ENCODE measurements around the gene SRRM2.

The SRRM2 gene

DNA sequence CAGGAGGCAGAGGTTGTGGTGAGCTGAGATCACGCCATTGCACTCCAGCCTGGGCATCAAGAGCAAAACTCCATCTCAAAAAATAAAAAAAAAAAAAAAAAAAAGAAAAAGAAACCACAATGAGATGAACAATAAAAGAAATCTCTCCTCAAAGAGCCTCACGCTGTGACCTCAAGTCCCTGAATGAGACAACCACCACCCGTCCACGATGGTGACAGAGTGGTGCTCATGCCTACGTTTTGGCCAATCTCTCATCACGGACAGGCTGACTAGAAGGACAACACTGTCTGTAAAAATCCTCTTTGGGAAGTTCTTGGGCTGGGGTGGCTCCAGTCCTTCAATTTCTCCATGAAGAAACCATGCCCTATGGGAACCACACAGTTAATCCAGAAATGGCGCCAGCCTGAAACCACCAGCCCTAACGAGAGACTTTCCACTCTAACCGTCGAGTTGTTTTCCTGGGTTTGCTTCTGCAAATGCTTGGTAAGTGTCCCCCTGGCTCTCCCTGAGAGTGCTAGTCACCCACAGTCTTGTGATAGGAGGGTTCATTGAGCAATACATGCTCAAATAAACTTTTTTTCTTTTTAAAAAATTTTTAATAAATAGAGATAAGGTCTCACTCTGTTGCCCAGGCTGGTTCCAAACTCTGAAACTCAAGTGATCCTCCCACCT, 17.5 kb upstream of the SRRM2 start:
- H3K4me3 ChIP-seq (replicated peaks; ENCODE audit: low read depth, low read length), result no peak overlapping the region
- no peak for DNase-seq (ENCODE audit: low read depth)
- TF ChIP-seq, protein P1, sequence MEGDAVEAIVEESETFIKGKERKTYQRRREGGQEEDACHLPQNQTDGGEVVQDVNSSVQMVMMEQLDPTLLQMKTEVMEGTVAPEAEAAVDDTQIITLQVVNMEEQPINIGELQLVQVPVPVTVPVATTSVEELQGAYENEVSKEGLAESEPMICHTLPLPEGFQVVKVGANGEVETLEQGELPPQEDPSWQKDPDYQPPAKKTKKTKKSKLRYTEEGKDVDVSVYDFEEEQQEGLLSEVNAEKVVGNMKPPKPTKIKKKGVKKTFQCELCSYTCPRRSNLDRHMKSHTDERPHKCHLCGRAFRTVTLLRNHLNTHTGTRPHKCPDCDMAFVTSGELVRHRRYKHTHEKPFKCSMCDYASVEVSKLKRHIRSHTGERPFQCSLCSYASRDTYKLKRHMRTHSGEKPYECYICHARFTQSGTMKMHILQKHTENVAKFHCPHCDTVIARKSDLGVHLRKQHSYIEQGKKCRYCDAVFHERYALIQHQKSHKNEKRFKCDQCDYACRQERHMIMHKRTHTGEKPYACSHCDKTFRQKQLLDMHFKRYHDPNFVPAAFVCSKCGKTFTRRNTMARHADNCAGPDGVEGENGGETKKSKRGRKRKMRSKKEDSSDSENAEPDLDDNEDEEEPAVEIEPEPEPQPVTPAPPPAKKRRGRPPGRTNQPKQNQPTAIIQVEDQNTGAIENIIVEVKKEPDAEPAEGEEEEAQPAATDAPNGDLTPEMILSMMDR (IDR thresholded peaks at IDR 0.05; ENCODE audit: low read length, missing control alignments), result no peak

DNA sequence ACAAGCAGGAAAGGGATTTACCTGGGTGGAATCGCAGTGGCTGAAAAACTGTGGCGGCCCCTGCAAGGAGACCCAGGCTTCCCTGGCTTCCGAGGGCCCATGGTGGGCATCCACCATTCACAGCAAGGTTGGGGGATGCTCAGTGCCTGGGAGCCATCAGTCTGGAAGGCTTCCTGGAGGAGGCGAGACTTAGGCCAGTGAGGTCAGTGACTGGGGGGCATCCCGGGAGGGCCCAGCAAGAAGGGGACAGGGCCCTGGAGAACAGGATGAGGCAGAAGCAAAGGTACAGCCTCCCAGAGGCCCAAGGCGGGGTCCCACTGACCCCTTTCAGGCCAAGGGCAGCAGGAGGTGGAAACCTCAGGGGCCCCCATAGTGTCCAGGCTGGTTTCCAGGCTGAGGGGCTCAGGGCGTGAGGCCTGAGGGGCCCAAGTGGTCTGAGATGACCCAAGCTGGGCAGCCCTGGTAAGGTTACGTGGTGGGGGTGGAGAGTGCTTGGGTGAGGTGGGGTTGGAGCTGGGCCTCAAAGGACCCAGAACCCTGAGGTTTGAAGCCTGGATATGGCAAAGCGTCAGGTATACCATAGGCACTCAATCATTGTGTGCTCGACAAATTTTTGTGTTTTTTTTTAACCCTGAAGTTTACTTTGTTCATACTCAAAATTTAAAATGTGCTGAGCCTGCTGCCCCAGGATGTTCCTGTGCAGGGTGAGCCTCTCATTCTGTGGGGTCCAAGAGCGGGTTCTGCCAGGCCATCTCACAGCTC, 15.8 kb upstream of the SRRM2 start:
- TF ChIP-seq, protein P1 (IDR thresholded peaks at IDR 0.05; ENCODE audit: low read length, missing control alignments), result no peak

GRCh38 chr16:2737238-2737605, 15.2 kb upstream of the SRRM2 start:
- no peak overlapping the region for H3K4me3 ChIP-seq (replicated peaks; ENCODE audit: low read depth, low read length)
- no peak for DNase-seq (ENCODE audit: low read depth)
- TF ChIP-seq, protein P1 (IDR thresholded peaks at IDR 0.05; ENCODE audit: low read length, missing control alignments), result no peak

More for the DNA sequence above, 15.8 kb upstream of the SRRM2 start:
- no peak for DNase-seq (ENCODE audit: low read depth)
- no peak overlapping the region for H3K4me3 ChIP-seq (replicated peaks; ENCODE audit: low read depth, low read length)

GRCh38 chr16:2737895-2738418, 14.5 kb upstream of the SRRM2 start:
- DNase-seq (ENCODE audit: low read depth), result no peak
- H3K4me3 ChIP-seq (replicated peaks; ENCODE audit: low read depth, low read length), result no peak overlapping the region
- TF ChIP-seq, protein P1 (IDR thresholded peaks at IDR 0.05; ENCODE audit: low read length, missing control alignments), result no peak

DNA sequence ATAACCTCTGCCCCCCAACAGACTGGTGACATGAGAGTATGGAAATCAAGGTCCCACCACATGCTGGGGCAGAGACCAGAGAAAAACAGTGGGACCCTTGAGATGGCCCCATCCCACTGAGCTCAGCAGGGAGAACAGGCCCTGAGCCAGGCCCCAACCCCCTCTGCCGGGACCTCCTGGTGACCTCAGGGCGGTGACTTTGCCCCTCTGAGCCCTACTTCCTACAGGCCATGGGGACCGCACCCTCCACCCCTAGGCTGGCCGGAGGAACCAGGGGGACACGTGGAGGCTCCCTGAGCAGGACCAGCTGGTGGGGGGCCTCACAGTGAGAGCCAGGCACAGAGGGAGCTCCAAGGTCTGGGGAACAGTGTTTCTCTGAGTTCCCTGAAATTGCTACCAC, 13.8 kb upstream of the SRRM2 start:
- DNase-seq (ENCODE audit: low read depth), result no peak
- no peak overlapping the region for H3K4me3 ChIP-seq (replicated peaks; ENCODE audit: low read depth, low read length)
- TF ChIP-seq, protein P1 (IDR thresholded peaks at IDR 0.05; ENCODE audit: low read length, missing control alignments), result no peak

- TF ChIP-seq, protein P1 (IDR thresholded peaks at IDR 0.05; ENCODE audit: low read length, missing control alignments), result no peak
- H3K4me3 ChIP-seq (replicated peaks; ENCODE audit: low read depth, low read length), result no peak overlapping the region
- DNase-seq (ENCODE audit: low read depth), result no peak
These were observed 12.6 kb upstream of the SRRM2 start for GRCh38 chr16:2739625-2740430.

All from fibroblast of pulmonary artery (primary cell).